Mucosa of rectum (tissue), 2 donors: Measurements from ENCODE around the gene MFAP4.

Experiments used
- H3K27ac ChIP-seq, 2 donors: one replicate each; pipeline ENCODE4 v1.7.0; 2013; ENCODE audit warnings: inconsistent platforms in 2 of 2, low read depth in 2 of 2, low read length in 2 of 2
- H3K27me3 ChIP-seq, 2 donors: one replicate each; pipeline ENCODE4 v1.7.0; 2013; ENCODE audit warnings: low read length in 2 of 2; ENCODE audit not compliant: control insufficient read depth in 2 of 2, insufficient read depth in 2 of 2
- H3K36me3 ChIP-seq, 2 donors: one replicate each; pipeline ENCODE4 v1.7.0; 2013; ENCODE audit warnings: low read length in 2 of 2; ENCODE audit not compliant: control insufficient read depth in 2 of 2, insufficient read depth in 2 of 2
- H3K4me1 ChIP-seq, 2 donors: one replicate each; pipeline ENCODE4 v1.7.0; 2013; ENCODE audit warnings: low read length in 2 of 2, mild to moderate bottlenecking in 1 of 2; ENCODE audit not compliant: control insufficient read depth in 2 of 2, insufficient read depth in 2 of 2
- H3K4me3 ChIP-seq, 2 donors: one replicate each; pipeline ENCODE4 v1.7.0; 2013; ENCODE audit warnings: low read length in 2 of 2
- H3K9ac ChIP-seq, 2 donors: one replicate each; pipeline ENCODE4 v1.7.0; 2013; ENCODE audit warnings: low read length in 2 of 2, low read depth in 1 of 2, mild to moderate bottlenecking in 1 of 2
- H3K9me3 ChIP-seq, 2 donors: one replicate each; pipeline ENCODE4 v1.7.0; 2013; ENCODE audit warnings: low read length in 2 of 2; ENCODE audit not compliant: control insufficient read depth in 2 of 2
- donor health status: healthy.
- donor health status: Normal muscosa, but diverticular disease.

The MFAP4 gene

GRCh38 chr17:19379361-19380065, 7.5 kb downstream of the MFAP4 start:
- peaks cover 31 to 32% of the 10 kb centered on the region in 2 donors for H3K4me1 ChIP-seq
- no peaks in the 10 kb centered on the region for H3K9me3 ChIP-seq
- peaks cover 37 to 40% of the 10 kb centered on the region in 2 donors for H3K36me3 ChIP-seq
- H3K9ac ChIP-seq: peak overlapping the region; percentile 9 to 93
- H3K27ac ChIP-seq: peak overlapping the region; percentile 99 to 100
- H3K4me3 ChIP-seq: peak overlapping the region; percentile 82 to 95
- no peaks in the 10 kb centered on the region for H3K27me3 ChIP-seq

DNA sequence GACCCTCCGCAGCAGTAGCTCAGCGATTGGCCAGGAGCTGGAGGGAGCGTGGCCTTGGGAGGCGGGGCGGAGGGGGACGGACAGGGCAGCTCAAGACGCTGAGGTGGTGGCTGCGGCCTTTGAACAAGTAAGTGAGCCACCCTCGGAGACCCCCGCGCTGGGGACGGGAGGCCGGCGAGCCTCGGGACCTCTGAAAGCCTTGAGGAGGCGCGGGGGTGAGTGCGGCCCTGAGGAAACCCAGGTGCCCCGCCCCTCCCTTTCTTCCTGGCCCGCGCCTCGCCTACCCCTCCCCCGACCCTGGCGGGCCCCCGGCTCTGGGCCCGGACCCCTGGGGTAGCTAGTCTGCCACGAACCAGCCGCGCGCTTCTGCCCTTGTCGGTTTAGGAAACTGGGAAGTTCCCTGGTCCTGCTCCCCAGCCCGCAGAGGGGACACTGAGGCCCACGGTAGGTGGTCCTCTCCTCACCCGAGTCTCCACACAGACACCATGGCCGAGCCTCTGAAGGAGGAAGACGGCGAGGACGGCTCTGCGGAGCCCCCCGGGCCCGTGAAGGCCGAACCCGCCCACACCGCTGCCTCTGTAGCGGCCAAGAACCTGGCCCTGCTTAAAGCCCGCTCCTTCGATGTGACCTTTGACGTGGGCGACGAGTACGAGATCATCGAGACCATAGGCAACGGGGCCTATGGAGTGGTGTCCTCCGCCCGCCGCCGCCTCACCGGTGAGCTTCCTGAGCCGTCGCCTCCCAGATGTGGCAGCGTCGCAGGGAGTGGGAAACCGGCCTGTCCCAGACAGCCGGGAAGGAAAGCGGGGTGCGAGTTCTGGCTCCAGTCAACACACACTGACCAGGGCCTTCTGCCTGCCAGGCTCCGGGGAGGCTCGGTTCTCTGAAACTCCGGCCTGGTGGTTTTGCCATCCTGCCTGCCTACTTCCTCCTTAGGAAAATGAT, 8.3 kb downstream of the MFAP4 start, which contains the start of gene MAPK7:
MAPK7 (plus strand) TSS at position 83 of the 945 bp plus-strand sequence; CDS start at position 486, 403 bp downstream.
- peaks cover 23 to 24% of the 10 kb centered on the region in 2 donors for H3K4me1 ChIP-seq
- H3K27ac ChIP-seq: peak within 1 kb of the TSS; percentile 99 to 100

GRCh38 chr17:19377602-19378415, 9.2 kb downstream of the MFAP4 start:
- H3K9me3 ChIP-seq: no peaks in the 10 kb centered on the region
- H3K27me3 ChIP-seq: no peaks in the 10 kb centered on the region
- peak overlapping the region; percentile 93 to 99 for H3K9ac ChIP-seq
- peaks cover 20 to 21% of the 10 kb centered on the region in 2 donors for H3K4me1 ChIP-seq
- H3K36me3 ChIP-seq: peaks cover 28% of the 10 kb centered on the region in 2 donors
- peak overlapping the region; percentile 90 to 95 for H3K4me3 ChIP-seq
- H3K27ac ChIP-seq: peak overlapping the region; percentile 99 to 100

More for the DNA sequence above, 8.3 kb downstream of the MFAP4 start, which contains the start of gene MAPK7:
- peak within 1 kb of the TSS; percentile 90 to 95 for H3K4me3 ChIP-seq
- H3K27me3 ChIP-seq: no peaks in the 10 kb centered on the region
- no peaks in the 10 kb centered on the region for H3K9me3 ChIP-seq
- H3K9ac ChIP-seq: peak within 1 kb of the TSS; percentile 93 to 99
- H3K36me3 ChIP-seq: peaks cover 35 to 36% of the 10 kb centered on the region in 2 donors

DNA sequence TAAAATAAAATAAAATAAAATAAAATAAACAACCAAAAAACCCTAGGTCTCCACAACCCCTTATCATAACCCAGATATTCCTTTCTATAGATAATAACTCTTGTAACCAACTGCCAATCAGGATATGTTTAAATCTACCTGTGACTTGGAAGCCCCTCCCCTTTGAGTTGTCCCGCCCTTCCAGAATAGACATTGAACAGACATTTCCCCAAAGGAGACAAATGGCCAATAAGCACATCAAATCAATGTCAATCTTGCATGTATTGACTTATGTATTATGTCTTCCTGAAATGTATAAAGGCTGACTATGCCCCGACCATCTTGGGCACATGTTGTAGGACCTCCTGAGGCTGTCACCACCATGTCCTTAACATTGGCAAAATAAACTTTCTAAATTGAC, 10.2 kb downstream of the MFAP4 start:
- Histone ChIP-seq H3K27ac (peak overlapping the region; percentile 99 to 100), H3K9ac (peak overlapping the region; percentile 93 to 99), H3K9me3 (no peaks in the 10 kb centered on the region), H3K4me1 (peaks cover 17 to 20% of the 10 kb centered on the region in 2 donors), H3K36me3 (peaks cover 21 to 22% of the 10 kb centered on the region in 2 donors), H3K27me3 (no peaks in the 10 kb centered on the region), H3K4me3 (peak overlapping the region; percentile 90 to 95)

DNA sequence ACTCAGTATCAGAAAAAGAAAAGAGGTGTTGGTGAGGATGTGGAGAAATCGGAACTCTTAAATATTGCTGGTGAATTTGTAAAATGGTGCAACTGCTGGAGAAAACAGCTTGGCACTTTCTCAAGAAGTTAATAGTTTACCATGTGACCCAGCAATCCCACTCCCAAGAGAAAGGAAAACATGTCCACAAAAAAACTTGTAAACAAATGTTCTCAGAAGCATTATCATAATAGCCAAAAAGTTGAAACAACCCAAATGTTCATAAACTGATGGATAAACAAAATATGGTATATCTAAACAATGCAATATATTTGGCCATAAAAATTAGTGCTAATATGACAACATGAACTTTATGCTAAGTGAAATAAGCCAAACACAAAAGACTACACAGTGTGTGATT, 11.3 kb downstream of the MFAP4 start:
- no peak overlapping the region for H3K4me3 ChIP-seq
- H3K27me3 ChIP-seq: no peaks in the 10 kb centered on the region
- no peaks in the 10 kb centered on the region for H3K9me3 ChIP-seq
- H3K27ac ChIP-seq: no peak overlapping the region
- H3K36me3 ChIP-seq: peaks cover 12 to 14% of the 10 kb centered on the region in 2 donors
- no peak overlapping the region for H3K9ac ChIP-seq
- peaks cover 17 to 20% of the 10 kb centered on the region in 2 donors for H3K4me1 ChIP-seq

- Histone ChIP-seq H3K4me3 (no peak overlapping the region), H3K36me3 (no peaks in the 10 kb centered on the region), H3K4me1 (peaks cover 20 to 24% of the 10 kb centered on the region in 2 donors), H3K27ac (no peak overlapping the region), H3K9me3 (no peaks in the 10 kb centered on the region), H3K27me3 (no peaks in the 10 kb centered on the region), H3K9ac (no peak overlapping the region)
Observed at GRCh38 chr17:19374136-19374535, 12.9 kb downstream of the MFAP4 start.

DNA sequence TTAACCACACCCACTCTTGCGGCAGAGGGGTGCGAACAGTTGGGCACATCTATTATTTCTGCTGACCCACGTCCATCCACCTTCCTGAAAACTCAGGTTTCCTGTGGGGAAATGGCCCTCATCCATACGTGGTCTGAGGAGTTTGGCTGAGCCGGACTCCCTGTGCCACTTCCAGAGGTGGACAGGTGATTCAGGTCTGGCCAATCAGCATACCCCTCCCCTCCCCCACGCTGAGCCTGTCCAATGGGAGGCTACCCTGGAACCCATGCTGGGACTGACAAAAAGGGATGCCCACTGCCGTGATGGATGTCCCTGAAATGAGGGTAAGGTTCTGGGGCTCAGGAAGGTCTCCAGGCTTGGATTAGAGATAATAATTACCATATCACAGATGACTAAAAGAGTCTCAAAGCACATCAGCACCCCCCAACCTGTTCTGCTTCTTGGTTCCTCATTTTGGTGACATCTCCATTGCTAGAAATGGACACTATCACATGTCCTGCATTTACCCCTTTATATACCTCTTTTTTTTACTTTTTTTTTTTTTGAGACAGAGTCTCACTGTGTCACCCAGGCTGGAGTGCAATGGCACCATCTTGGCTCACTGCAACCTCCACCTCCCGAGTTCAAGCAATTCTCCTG, 14.0 kb downstream of the MFAP4 start:
- Histone ChIP-seq H3K27me3 (no peaks in the 10 kb centered on the region), H3K4me3 (no peak overlapping the region), H3K9me3 (no peaks in the 10 kb centered on the region), H3K36me3 (no peaks in the 10 kb centered on the region), H3K9ac (no peak overlapping the region), H3K27ac (no peak overlapping the region), H3K4me1 (peaks cover 19 to 23% of the 10 kb centered on the region in 2 donors)

GRCh38 chr17:19372439-19372838, 14.6 kb downstream of the MFAP4 start:
- H3K27me3 ChIP-seq: no peaks in the 10 kb centered on the region
- H3K9me3 ChIP-seq: no peaks in the 10 kb centered on the region
- H3K9ac ChIP-seq: no peak overlapping the region
- H3K4me1 ChIP-seq: peaks cover 19 to 23% of the 10 kb centered on the region in 2 donors
- no peak overlapping the region for H3K27ac ChIP-seq
- no peak overlapping the region for H3K4me3 ChIP-seq
- no peaks in the 10 kb centered on the region for H3K36me3 ChIP-seq

DNA sequence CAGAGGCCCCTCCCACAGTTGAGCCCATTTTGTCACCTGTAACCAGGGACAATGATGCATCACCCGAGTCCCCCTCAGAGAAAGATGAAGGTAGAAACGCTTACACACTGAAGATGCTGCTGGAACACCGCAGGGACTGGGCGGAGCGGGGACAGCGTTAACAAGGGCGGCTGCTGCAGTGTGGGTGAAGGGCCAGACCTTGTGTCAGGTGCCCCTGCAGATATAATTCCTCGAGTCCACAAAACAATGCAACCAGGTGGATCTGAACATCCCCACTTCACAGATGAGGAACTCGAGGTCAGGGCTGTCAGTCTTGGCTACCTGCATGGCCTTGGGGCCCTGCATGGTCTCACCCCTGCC, 15.0 kb downstream of the MFAP4 start:
- H3K4me3 ChIP-seq: no peak overlapping the region
- H3K9ac ChIP-seq: no peak overlapping the region
- no peaks in the 10 kb centered on the region for H3K27me3 ChIP-seq
- H3K9me3 ChIP-seq: no peaks in the 10 kb centered on the region
- no peak overlapping the region for H3K27ac ChIP-seq
- peaks cover 15 to 20% of the 10 kb centered on the region in 2 donors for H3K4me1 ChIP-seq
- no peaks in the 10 kb centered on the region for H3K36me3 ChIP-seq
